GM21381 (cell line): ENCODE measurements around the gene DYNC2LI1.

Experiments
- ATAC-seq: cut with Tn5 transposase; IDR thresholded peaks from one replicate; pipeline ENCODE4 v1.9.1; 2021; ENCODE audit warnings: mild to moderate bottlenecking, moderate library complexity; ENCODE audit not compliant: unreplicated experiment

The DYNC2LI1 gene

GRCh38 chr2:43762286-43762685 lies 11.6 kb upstream of the DYNC2LI1 start:
- ATAC-seq = no peak

- no peak for ATAC-seq
Measured at GRCh38 chr2:43763091-43763490, 10.7 kb upstream of the DYNC2LI1 start.

- no peak for ATAC-seq
Measured at GRCh38 chr2:43764086-43764705, 9.6 kb upstream of the DYNC2LI1 start.

- ATAC-seq = no peak
Measured at GRCh38 chr2:43766006-43766405, 7.8 kb upstream of the DYNC2LI1 start.

GRCh38 chr2:43774617-43775016 lies 778 bp downstream of the DYNC2LI1 start:
- ATAC-seq = no peak

GRCh38 chr2:43776324-43776723 lies 2.5 kb downstream of the DYNC2LI1 start:
- no peak for ATAC-seq

GRCh38 chr2:43777306-43777926 lies 3.6 kb downstream of the DYNC2LI1 start:
- ATAC-seq = no peak

- ATAC-seq = no peak
Measured at GRCh38 chr2:43778233-43778632, 4.4 kb downstream of the DYNC2LI1 start.

- no peak for ATAC-seq
Measured at GRCh38 chr2:43787895-43788294, 14.1 kb downstream of the DYNC2LI1 start.

- no peak for ATAC-seq
Measured at GRCh38 chr2:43788646-43789045, 14.8 kb downstream of the DYNC2LI1 start.

GRCh38 chr2:43790147-43790546 lies 16.3 kb downstream of the DYNC2LI1 start:
- no peak for ATAC-seq

GRCh38 chr2:43791035-43791765 lies 17.4 kb downstream of the DYNC2LI1 start:
- no peak for ATAC-seq

- no peak for ATAC-seq
Measured at GRCh38 chr2:43792653-43793052, 18.8 kb downstream of the DYNC2LI1 start.

- ATAC-seq = no peak
Measured at GRCh38 chr2:43794956-43795355, 21.1 kb downstream of the DYNC2LI1 start.

GRCh38 chr2:43796206-43796605 lies 22.4 kb downstream of the DYNC2LI1 start:
- ATAC-seq = no peak

- no peak for ATAC-seq
Measured at GRCh38 chr2:43798300-43798699, 24.5 kb downstream of the DYNC2LI1 start.

GRCh38 chr2:43800894-43801293 lies 27.1 kb downstream of the DYNC2LI1 start:
- ATAC-seq = no peak

- no peak for ATAC-seq
Measured at GRCh38 chr2:43802135-43802534, 28.3 kb downstream of the DYNC2LI1 start.

GRCh38 chr2:43803113-43803512 lies 29.3 kb downstream of the DYNC2LI1 start:
- no peak for ATAC-seq

GRCh38 chr2:43806719-43807031 lies 32.8 kb downstream of the DYNC2LI1 start:
- ATAC-seq = no peak

GRCh38 chr2:43810452-43810851 lies 36.6 kb downstream of the DYNC2LI1 start:
- ATAC-seq = no peak

- ATAC-seq = no peak
Measured at GRCh38 chr2:43810888-43811287, 37.0 kb downstream of the DYNC2LI1 start.
